ENCODE measurements around the gene IGLL5. TPM values are rescaled to one million over a fixed set of nuclear protein-coding genes. Genes with fewer than 3 reads are reported as not detected.

Gene IGLL5
- total and polyA plus RNA-seq, 8 donors = 0.23 to 10.6 (median 0.49) TPM; not detected in 1

DNA sequence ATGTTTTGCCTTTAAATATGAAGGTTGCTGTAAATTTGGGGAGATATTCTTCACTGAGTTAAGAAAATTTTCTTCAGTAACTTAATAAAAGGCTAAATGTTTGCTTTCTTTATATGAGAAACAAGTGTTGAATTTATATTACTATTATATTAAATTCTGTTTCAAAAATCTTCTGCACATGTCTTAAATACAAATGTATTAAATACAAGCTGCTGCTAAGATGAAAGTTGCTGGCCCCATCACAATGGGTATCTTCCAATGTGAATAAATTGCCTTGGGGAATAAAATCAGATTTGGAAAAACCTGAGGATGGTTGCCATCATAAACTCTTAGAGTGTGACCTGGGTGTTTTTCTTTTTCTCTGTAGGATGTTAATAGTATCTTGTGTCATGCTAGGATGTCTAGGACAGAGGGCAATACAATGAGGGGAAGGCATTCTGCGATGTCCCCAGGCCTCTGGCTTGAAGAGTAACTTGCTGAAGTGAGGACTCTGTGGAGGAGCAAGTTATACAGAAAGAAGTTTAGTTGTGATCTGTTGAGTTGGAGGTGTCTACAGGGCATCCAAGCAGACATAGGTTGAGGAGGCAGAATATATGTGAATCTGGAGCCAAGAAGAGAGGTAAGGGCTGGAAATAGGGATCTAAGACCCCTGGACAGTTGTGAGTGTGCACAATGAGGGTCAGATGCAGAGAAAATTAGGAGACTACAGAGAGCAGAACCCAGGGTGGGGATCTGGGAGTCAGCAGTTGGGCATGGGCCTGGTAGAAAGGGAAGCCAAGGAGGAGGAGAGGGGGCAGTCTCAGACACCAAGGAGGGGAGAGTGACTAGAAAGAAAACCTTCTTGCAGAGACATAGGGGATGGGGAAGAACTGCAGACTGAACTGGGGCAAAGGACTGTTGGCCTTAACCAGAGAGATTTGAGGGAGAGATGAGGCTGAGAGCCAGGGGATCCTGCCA is 4.8 kb downstream of the IGLL5 start:
- Histone ChIP-seq H3K27me3 (peaks cover 0 to 52% of the 10 kb centered on the region in 2 donors), H3K9me3 (no peaks in the 10 kb centered on the region), H3K36me3 (no peaks in the 10 kb centered on the region), H3K27ac (no peak overlapping the region), H3K4me3 (no peak overlapping the region), H3K4me1 (no peaks in the 10 kb centered on the region)
- intact Hi-C loops (cut with DNase I) = no loop called here
- peak in 1 of 4 donors; percentile 9 for DNase-seq
- no peak for TF ChIP-seq CTCF (IDR thresholded peaks at IDR 0.05)
- ATAC-seq = no peak

DNA sequence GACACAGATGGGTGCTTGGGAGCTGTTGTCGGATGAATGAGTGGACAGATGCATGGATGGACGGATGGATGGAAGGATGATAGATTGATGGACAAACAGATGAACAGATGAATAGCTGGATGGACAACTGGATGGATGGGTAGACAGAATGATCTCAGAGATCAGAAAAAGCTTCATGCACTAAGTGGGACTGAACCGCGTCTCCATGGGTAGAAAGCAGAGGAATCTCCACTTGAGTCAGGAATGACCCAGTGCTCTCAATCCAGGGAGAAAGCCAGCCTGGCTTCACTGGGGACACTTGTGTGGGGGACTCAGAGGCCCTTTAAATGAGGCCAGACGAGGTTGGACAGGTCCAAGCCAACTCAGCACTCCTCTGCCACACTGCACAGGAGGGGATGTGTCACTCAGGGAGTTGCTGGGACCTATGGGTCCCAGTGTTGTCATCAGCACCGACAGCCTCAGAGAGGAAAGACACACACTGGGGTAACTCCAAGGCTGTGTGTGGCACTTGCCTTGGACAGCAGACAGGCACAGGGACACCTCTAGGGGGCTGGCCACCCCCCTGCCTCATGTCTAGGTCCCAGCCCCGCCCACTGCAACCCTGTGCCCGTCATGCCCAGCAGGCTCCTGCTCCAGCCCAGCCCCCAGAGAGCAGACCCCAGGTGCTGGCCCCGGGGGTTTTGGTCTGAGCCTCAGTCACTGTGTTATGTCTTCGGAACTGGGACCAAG is 5.6 kb downstream of the IGLL5 start:
- DNase-seq = peak in 1 of 4 donors; percentile 30
- no peaks in the 10 kb centered on the region for H3K4me1 ChIP-seq
- ATAC-seq = no peak
- H3K9me3 ChIP-seq = no peaks in the 10 kb centered on the region
- H3K27ac ChIP-seq = no peak overlapping the region
- H3K4me3 ChIP-seq = no peak overlapping the region
- no peaks in the 10 kb centered on the region for H3K36me3 ChIP-seq
- no peak for TF ChIP-seq CTCF (IDR thresholded peaks at IDR 0.05)
- intact Hi-C loops (cut with DNase I) = no loop called here
- H3K27me3 ChIP-seq = peaks cover 0 to 51% of the 10 kb centered on the region in 2 donors

DNA sequence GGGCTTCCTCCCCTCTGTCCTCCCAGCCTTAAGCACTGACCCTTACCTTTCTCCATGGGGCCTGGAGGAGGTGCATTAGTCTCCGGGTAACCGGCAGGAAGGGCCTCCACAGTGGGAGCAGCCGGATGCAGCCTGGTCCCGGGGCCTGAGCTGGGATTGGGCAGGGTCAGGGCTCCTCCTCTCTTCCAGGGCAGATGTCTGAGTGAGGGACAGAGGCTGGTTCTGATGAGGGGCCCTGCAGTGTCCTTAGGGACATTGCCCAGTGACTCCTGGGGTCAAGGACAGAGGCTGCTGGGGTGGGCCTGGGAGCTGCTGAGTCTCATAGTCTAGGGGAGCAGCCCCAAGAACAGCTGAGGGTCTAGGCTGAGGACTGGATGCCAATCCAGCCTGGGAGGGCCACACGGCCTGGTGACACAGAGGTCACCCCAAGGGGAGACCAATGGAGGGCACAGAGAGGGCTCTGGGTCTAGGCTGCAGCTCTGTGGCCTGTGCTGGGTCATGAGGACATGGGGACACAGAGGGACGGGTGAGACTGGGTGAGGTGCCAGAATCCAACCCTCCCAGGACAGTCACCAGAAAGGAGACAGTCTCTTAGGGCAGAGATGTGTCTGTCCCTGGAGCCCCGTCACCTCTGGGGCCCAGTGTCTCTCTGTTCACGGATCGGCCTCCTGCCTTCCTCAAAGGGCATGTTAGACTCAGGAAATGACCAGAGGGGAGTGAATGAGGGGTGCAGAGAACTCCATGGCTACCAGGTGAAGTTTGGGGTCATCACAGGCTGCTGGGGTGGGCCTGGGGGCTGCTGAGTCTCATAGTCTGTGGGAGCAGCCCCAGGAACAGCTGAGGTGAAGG is 6.5 kb downstream of the IGLL5 start:
- DNase-seq (peak in 1 of 4 donors; percentile 27), ATAC-seq (no peak)
- H3K4me3 ChIP-seq = no peak overlapping the region
- peaks cover 0 to 42% of the 10 kb centered on the region in 2 donors for H3K27me3 ChIP-seq
- intact Hi-C loops (cut with DNase I) = no loop called here
- H3K4me1 ChIP-seq = no peaks in the 10 kb centered on the region
- H3K36me3 ChIP-seq = no peaks in the 10 kb centered on the region
- H3K9me3 ChIP-seq = no peaks in the 10 kb centered on the region
- TF ChIP-seq CTCF (IDR thresholded peaks at IDR 0.05) = no peak
- no peak overlapping the region for H3K27ac ChIP-seq

DNA sequence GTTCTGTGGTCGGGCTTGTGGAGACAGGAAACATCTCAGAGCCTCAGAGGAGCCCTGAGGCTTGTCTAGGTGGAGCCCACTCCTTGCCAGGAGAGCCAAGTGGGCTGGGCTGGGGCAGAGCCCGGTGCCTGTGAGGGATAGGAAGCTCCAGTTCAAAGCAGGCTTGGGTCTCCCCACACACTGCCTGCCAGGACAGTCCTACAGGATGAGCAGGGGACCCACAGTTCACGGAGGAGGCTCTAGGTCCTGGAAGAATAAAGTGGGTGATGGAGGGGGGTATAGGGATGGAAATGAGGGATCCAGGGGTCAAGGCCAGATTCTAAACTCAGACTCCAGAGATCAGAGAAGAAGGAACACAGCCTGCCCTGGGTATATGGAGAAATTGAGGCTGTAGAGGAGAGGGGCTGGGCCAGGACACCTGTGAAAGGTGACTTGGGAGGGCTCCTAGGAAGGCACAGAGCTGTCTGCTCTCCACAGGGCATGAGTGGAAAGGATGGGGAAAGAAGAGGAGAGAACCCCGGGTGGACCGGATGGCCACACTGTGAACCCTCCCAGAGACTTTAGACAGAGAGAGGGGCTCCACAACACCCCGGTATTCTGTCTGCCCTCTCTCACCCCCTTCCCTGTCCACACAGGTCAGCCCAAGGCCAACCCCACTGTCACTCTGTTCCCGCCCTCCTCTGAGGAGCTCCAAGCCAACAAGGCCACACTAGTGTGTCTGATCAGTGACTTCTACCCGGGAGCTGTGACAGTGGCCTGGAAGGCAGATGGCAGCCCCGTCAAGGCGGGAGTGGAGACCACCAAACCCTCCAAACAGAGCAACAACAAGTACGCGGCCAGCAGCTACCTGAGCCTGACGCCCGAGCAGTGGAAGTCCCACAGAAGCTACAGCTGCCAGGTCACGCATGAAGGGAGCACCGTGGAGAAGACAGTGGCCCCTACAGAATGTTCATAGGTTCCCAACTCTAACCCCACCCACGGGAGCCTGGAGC is 7.4 kb downstream of the IGLL5 start:
- DNase-seq (peak in 1 of 4 donors; percentile 25), ATAC-seq (no peak)
- Histone ChIP-seq H3K4me1 (no peaks in the 10 kb centered on the region), H3K27me3 (peaks cover 0 to 40% of the 10 kb centered on the region in 2 donors), H3K27ac (no peak overlapping the region), H3K36me3 (no peaks in the 10 kb centered on the region), H3K4me3 (no peak overlapping the region), H3K9me3 (no peaks in the 10 kb centered on the region)
- intact Hi-C loops (cut with DNase I) = no loop called here
- TF ChIP-seq CTCF (IDR thresholded peaks at IDR 0.05) = no peak

All from left lung (tissue), 10 donors.